WI38 (cell line): Measurements from ENCODE around the gene UNC5A.

Experiments
- H3K4me3 ChIP-seq: 2 replicates; pipeline ENCODE4 v1.5.1; 2011; ENCODE audit warnings: low read depth, mild to moderate bottlenecking, control low read depth, low read length
- CTCF ChIP-seq: IDR thresholded peaks from 2 replicates; pipeline ENCODE4 v1.5.1; 2012; ENCODE audit warnings: low read depth, mild to moderate bottlenecking, control low read depth, low read length

UNC5A gene

GRCh38 chr5:176784218-176785165 is 25.9 kb upstream of the UNC5A start:
- H3K4me3 ChIP-seq, result no peak overlapping the region
- no peak for TF ChIP-seq CTCF

GRCh38 chr5:176785184-176786145 is 24.9 kb upstream of the UNC5A start:
- no peak overlapping the region for H3K4me3 ChIP-seq
- no peak for TF ChIP-seq CTCF

- no peak for TF ChIP-seq CTCF
These were observed 22.7 kb upstream of the UNC5A start for GRCh38 chr5:176787676-176788075.

GRCh38 chr5:176788091-176788490 is 22.3 kb upstream of the UNC5A start:
- H3K4me3 ChIP-seq, result no peak overlapping the region
- TF ChIP-seq CTCF, result no peak

More at GRCh38 chr5:176787676-176788075, 22.7 kb upstream of the UNC5A start:
- no peak overlapping the region for H3K4me3 ChIP-seq

GRCh38 chr5:176788941-176789872 is 21.2 kb upstream of the UNC5A start:
- no peak for TF ChIP-seq CTCF
- no peak overlapping the region for H3K4me3 ChIP-seq

GRCh38 chr5:176789873-176790615 is 20.3 kb upstream of the UNC5A start:
- no peak for TF ChIP-seq CTCF
- H3K4me3 ChIP-seq, result no peak overlapping the region
